GM23338 (cell line): Measurements from ENCODE around the gene RNF128. TPM values are rescaled to one million over a fixed set of nuclear protein-coding genes. Genes with fewer than 3 reads are reported as not detected.

Experiments used
- ATAC-seq: fragments of 200-7000 bp; cut with Tn5 transposase; 3 replicates; pipeline ENCODE4 v1.9.1; 2020
- DNase-seq: peaks from one replicate; pipeline ENCODE4 v3.0.0-alpha.2; 2015; ENCODE audit warnings: low spot score
- H2AFZ ChIP-seq: fragments of 200-600 bp; sonication (generic); 2 replicates; pipeline ENCODE4 v1.8.0; 2016; ENCODE audit warnings: antibody characterized with exemption, mild to moderate bottlenecking, moderate library complexity
- H3F3A ChIP-seq: fragments of 200-600 bp; sonication (generic); replicated peaks from 2 replicates; pipeline ENCODE4 v1.8.0; 2017; ENCODE audit warnings: antibody characterized with exemption, mixed run types, low read depth
- H3K27ac ChIP-seq: fragments of 200-600 bp; sonication (generic); 2 replicates; pipeline ENCODE4 v1.6.1; 2016; ENCODE audit warnings: low read depth
- H3K27me3 ChIP-seq: fragments of 200-600 bp; sonication (generic); 2 replicates; pipeline ENCODE4 v1.8.0; 2016; ENCODE audit warnings: mild to moderate bottlenecking, mixed run types, moderate library complexity; ENCODE audit not compliant: insufficient read depth
- H3K36me3 ChIP-seq: fragments of 200-600 bp; sonication (generic); 2 replicates; pipeline ENCODE4 v1.8.0; 2016; ENCODE audit warnings: mild to moderate bottlenecking; ENCODE audit not compliant: insufficient read depth
- H3K4me1 ChIP-seq: fragments of 200-600 bp; sonication (generic); 2 replicates; pipeline ENCODE4 v1.8.0; 2016; ENCODE audit warnings: mild to moderate bottlenecking, moderate library complexity; ENCODE audit not compliant: insufficient read depth
- H3K4me2 ChIP-seq: fragments of 200-600 bp; sonication (generic); 2 replicates; pipeline ENCODE4 v1.7.1; 2017; ENCODE audit warnings: mixed run types
- H3K4me3 ChIP-seq: fragments of 200-600 bp; sonication (generic); 2 replicates; pipeline ENCODE4 v1.6.1; 2016; ENCODE audit warnings: mixed run types
- H3K79me2 ChIP-seq: fragments of 200-600 bp; sonication (generic); replicated peaks from 2 replicates; pipeline ENCODE4 v1.8.0; 2017; ENCODE audit warnings: mild to moderate bottlenecking; ENCODE audit not compliant: insufficient read depth
- H3K9me2 ChIP-seq: fragments of 200-600 bp; sonication (generic); 2 replicates; pipeline ENCODE4 v1.8.0; 2017; ENCODE audit not compliant: insufficient read depth
- H4K20me1 ChIP-seq: fragments of 200-600 bp; sonication (generic); replicated peaks from 2 replicates; pipeline ENCODE4 v1.8.0; 2017; ENCODE audit warnings: mild to moderate bottlenecking; ENCODE audit not compliant: insufficient read depth
- H3K27ac Mint-ChIP-seq: 2 replicates; pipeline ENCODE4 v1.8.0; 2020; ENCODE audit warnings: inconsistent platforms, mild to moderate bottlenecking, moderate library complexity, mixed read lengths
- H3K27me3 Mint-ChIP-seq: 3 replicates; pipeline ENCODE4 v1.8.0; 2022; ENCODE audit warnings: low read depth, mild to moderate bottlenecking, moderate library complexity, mixed read lengths, inconsistent platforms; ENCODE audit not compliant: insufficient read depth, poor library complexity
- H3K36me3 Mint-ChIP-seq: 3 replicates; pipeline ENCODE4 v1.8.0; 2021; ENCODE audit warnings: low read depth, mild to moderate bottlenecking, inconsistent platforms, moderate library complexity, mixed read lengths
- H3K4me1 Mint-ChIP-seq: 3 replicates; pipeline ENCODE4 v1.8.0; 2020; ENCODE audit warnings: mild to moderate bottlenecking, inconsistent platforms, mixed read lengths
- H3K4me3 Mint-ChIP-seq: 3 replicates; pipeline ENCODE4 v1.8.0; 2021; ENCODE audit warnings: moderate library complexity, mild to moderate bottlenecking, inconsistent platforms, mixed read lengths
- H3K9me3 Mint-ChIP-seq: 3 replicates; pipeline ENCODE4 v1.8.0; 2020; ENCODE audit warnings: moderate library complexity, mild to moderate bottlenecking, inconsistent platforms, mixed read lengths
- ETS1 ChIP-seq: IDR thresholded peaks from 2 replicates; pipeline ENCODE4 v1.6.1; 2016; ENCODE audit warnings: antibody characterized with exemption
- EZH2phosphoT487 ChIP-seq: fragments of 200-600 bp; sonication (generic); IDR thresholded peaks from one replicate; pipeline ENCODE4 v1.8.1; 2018; ENCODE audit warnings: antibody characterized with exemption; ENCODE audit not compliant: unreplicated experiment
- NANOG ChIP-seq: IDR thresholded peaks from 2 replicates; pipeline ENCODE4 v1.6.1; 2016; ENCODE audit warnings: antibody characterized with exemption, borderline replicate concordance
- POLR2AphosphoS5 ChIP-seq: IDR thresholded peaks from 2 replicates; pipeline ENCODE4 v1.6.1; 2016; ENCODE audit warnings: antibody characterized with exemption, low read depth
- REST ChIP-seq: IDR thresholded peaks from one replicate; pipeline ENCODE4 v1.6.1; 2018; ENCODE audit warnings: antibody characterized with exemption; ENCODE audit not compliant: unreplicated experiment
- STAT1 ChIP-seq: IDR thresholded peaks from one replicate; pipeline ENCODE4 v1.6.1; 2016; ENCODE audit warnings: antibody characterized with exemption; ENCODE audit not compliant: unreplicated experiment
- ZNF114 ChIP-seq: fragments of 250-450 bp; sonication (Bioruptor Pico); IDR thresholded peaks from 2 replicates; pipeline ENCODE4 v1.5.0; 2020; ENCODE audit warnings: mild to moderate bottlenecking, moderate library complexity
- ZNF331 ChIP-seq: fragments of 250-450 bp; sonication (Bioruptor Pico); IDR thresholded peaks from 2 replicates; pipeline ENCODE4 v1.5.0; 2020; ENCODE audit warnings: low read depth, mild to moderate bottlenecking, moderate library complexity
- polyA plus RNA-seq: library from polyadenylated mRNA; unstranded; fragments of >200 nt; fragmentation: Nextera tagmentation; extraction: Ambion mirVana; gene quantifications from 2 replicates; pipeline ENCODE4 v1.2.1, GENCODE V29; 2016
- total RNA-seq: library from RNA; depleted of rRNA; stranded (reverse); fragments of >200 nt; shearing (Covaris generic); gene quantifications from 2 replicates; pipeline ENCODE4 v1.2.3, GENCODE V29; 2014
- TF ChIP-seq, protein P1 (sequence below): fragments of 250-450 bp; sonication (Bioruptor Pico); IDR thresholded peaks from 2 replicates; pipeline ENCODE4 v1.5.0; 2020; ENCODE audit warnings: mild to moderate bottlenecking, moderate library complexity

RNF128 gene
- total and polyA plus RNA-seq, 2 experiments from 2014 or later = 1.2 to 3.2 TPM

- H3K4me3 Mint-ChIP-seq = no peak overlapping the region
- TF ChIP-seq NANOG (no peak), REST (no peak), STAT1 (no peak), ZNF114 (CRISPR knock-in tag) (no peak), POLR2AphosphoS5 (no peak), ETS1 (no peak), EZH2phosphoT487 (no peak), ZNF331 (CRISPR knock-in tag) (no peak)
- TF ChIP-seq, protein P1, sequence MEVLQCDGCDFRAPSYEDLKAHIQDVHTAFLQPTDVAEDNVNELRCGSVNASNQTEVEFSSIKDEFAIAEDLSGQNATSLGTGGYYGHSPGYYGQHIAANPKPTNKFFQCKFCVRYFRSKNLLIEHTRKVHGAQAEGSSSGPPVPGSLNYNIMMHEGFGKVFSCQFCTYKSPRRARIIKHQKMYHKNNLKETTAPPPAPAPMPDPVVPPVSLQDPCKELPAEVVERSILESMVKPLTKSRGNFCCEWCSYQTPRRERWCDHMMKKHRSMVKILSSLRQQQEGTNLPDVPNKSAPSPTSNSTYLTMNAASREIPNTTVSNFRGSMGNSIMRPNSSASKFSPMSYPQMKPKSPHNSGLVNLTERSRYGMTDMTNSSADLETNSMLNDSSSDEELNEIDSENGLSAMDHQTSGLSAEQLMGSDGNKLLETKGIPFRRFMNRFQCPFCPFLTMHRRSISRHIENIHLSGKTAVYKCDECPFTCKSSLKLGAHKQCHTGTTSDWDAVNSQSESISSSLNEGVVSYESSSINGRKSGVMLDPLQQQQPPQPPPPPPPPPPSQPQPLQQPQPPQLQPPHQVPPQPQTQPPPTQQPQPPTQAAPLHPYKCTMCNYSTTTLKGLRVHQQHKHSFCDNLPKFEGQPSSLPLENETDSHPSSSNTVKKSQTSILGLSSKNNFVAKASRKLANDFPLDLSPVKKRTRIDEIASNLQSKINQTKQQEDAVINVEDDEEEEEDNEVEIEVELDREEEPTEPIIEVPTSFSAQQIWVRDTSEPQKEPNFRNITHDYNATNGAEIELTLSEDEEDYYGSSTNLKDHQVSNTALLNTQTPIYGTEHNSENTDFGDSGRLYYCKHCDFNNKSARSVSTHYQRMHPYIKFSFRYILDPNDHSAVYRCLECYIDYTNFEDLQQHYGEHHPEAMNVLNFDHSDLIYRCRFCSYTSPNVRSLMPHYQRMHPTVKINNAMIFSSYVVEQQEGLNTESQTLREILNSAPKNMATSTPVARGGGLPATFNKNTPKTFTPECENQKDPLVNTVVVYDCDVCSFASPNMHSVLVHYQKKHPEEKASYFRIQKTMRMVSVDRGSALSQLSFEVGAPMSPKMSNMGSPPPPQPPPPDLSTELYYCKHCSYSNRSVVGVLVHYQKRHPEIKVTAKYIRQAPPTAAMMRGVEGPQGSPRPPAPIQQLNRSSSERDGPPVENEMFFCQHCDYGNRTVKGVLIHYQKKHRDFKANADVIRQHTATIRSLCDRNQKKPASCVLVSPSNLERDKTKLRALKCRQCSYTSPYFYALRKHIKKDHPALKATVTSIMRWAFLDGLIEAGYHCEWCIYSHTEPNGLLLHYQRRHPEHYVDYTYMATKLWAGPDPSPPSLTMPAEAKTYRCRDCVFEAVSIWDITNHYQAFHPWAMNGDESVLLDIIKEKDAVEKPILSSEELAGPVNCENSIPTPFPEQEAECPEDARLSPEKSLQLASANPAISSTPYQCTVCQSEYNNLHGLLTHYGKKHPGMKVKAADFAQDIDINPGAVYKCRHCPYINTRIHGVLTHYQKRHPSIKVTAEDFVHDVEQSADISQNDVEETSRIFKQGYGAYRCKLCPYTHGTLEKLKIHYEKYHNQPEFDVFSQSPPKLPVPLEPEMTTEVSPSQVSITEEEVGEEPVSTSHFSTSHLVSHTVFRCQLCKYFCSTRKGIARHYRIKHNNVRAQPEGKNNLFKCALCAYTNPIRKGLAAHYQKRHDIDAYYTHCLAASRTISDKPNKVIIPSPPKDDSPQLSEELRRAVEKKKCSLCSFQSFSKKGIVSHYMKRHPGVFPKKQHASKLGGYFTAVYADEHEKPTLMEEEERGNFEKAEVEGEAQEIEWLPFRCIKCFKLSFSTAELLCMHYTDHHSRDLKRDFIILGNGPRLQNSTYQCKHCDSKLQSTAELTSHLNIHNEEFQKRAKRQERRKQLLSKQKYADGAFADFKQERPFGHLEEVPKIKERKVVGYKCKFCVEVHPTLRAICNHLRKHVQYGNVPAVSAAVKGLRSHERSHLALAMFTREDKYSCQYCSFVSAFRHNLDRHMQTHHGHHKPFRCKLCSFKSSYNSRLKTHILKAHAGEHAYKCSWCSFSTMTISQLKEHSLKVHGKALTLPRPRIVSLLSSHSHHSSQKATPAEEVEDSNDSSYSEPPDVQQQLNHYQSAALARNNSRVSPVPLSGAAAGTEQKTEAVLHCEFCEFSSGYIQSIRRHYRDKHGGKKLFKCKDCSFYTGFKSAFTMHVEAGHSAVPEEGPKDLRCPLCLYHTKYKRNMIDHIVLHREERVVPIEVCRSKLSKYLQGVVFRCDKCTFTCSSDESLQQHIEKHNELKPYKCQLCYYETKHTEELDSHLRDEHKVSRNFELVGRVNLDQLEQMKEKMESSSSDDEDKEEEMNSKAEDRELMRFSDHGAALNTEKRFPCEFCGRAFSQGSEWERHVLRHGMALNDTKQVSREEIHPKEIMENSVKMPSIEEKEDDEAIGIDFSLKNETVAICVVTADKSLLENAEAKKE (CRISPR knock-in tag) = no peak
- H3K4me3 ChIP-seq = no peak overlapping the region
- no peak overlapping the region for H2AFZ ChIP-seq
- no peaks in the 10 kb centered on the region for H3K36me3 ChIP-seq
- no peak overlapping the region for H3K4me2 ChIP-seq
- no peaks in the 10 kb centered on the region for H3K79me2 ChIP-seq
- no peaks in the 10 kb centered on the region for H3K9me2 ChIP-seq
- no peak for ATAC-seq
- H3F3A ChIP-seq = no peaks in the 10 kb centered on the region
- H3K27ac Mint-ChIP-seq = no peak overlapping the region
- H3K27me3 Mint-ChIP-seq = no peaks in the 10 kb centered on the region
- H4K20me1 ChIP-seq = no peaks in the 10 kb centered on the region
- no peaks in the 10 kb centered on the region; the same call in 2 of the 3 replicates for H3K4me1 Mint-ChIP-seq
- no peaks in the 10 kb centered on the region for H3K36me3 Mint-ChIP-seq
- H3K27ac ChIP-seq = no peak overlapping the region
- H3K9me3 Mint-ChIP-seq = no peaks in the 10 kb centered on the region
- no peaks in the 10 kb centered on the region for H3K4me1 ChIP-seq
- H3K27me3 ChIP-seq = no peaks in the 10 kb centered on the region
- no peak for DNase-seq
Observed at GRCh38 chrX:106707771-106708454, 18.6 kb upstream of the RNF128 start.
